ENCODE results near the gene PIGU. TPM values are rescaled to one million over a fixed set of nuclear protein-coding genes. Genes with fewer than 3 reads are reported as not detected.

Gene PIGU
- total and polyA plus RNA-seq, 2 of the 13 experiments (the other 11 are each of a cell fraction or from before 2014, with no cell fraction given): 45.5 to 231 TPM

DNA sequence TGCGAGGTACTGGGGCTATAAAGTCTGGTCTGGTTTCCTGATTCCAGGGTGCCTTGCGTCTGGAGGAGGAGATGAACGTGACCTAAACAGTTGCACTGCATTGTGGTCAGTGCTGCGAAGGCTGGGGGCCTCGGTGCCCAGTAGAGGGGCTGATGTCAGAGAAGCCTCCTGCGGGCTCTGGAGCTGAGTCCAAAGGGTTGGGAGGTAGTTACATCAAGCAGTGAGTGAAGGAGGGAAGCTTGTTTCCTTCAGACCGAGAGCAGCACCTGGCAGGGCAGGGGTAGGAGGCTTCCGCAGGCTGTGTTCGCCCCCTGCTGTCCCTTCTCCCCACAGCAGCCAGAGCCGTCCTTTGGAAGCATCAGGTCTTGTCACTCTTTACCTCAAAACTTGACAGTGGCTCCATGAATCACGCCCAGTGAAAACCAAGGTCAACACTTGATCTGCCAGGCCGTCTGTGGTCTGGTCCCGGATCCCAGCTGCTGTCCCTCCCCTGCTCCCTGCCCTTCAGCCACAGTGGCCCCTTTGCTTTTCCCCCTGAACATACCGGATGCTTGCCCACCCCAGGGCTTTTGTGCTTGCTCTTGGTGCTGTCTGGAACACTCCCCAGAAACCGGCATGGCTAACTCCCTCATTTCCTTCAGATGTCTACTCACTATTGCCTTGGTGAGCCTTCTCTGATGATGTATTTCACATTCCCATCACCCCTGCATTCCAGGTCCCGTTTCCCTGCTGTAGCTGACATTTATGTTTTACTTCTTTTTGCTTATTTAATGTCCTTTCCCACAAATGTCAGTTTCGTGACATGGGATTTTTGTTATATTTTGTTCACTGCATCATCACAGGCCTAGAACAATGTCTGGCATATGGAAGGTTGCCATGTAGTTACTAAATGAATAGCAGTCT lies 153.7 kb downstream of the PIGU start (continued):
- TF ChIP-seq CREM (IDR thresholded peaks at IDR 0.05): no peak
- no peak for TF ChIP-seq CREM (CRISPR knock-in tag; IDR thresholded peaks at IDR 0.05)
- no peak for TF ChIP-seq ZNF138 (CRISPR knock-in tag; IDR thresholded peaks at IDR 0.05; ENCODE audit: low read depth)
- TF ChIP-seq POLR2AphosphoS5 (IDR thresholded peaks at IDR 0.05; ENCODE audit: low read depth, low read length): 0 out of 2 replicates have a peak, but pooled peaks have one; percentile 21
- no peak for TF ChIP-seq SMARCE1 (IDR thresholded peaks at IDR 0.05; ENCODE audit: borderline replicate concordance)
- TF ChIP-seq REL (CRISPR knock-in tag; conservative IDR thresholded peaks at IDR 0.05): no peak
- TF ChIP-seq, protein P1, sequence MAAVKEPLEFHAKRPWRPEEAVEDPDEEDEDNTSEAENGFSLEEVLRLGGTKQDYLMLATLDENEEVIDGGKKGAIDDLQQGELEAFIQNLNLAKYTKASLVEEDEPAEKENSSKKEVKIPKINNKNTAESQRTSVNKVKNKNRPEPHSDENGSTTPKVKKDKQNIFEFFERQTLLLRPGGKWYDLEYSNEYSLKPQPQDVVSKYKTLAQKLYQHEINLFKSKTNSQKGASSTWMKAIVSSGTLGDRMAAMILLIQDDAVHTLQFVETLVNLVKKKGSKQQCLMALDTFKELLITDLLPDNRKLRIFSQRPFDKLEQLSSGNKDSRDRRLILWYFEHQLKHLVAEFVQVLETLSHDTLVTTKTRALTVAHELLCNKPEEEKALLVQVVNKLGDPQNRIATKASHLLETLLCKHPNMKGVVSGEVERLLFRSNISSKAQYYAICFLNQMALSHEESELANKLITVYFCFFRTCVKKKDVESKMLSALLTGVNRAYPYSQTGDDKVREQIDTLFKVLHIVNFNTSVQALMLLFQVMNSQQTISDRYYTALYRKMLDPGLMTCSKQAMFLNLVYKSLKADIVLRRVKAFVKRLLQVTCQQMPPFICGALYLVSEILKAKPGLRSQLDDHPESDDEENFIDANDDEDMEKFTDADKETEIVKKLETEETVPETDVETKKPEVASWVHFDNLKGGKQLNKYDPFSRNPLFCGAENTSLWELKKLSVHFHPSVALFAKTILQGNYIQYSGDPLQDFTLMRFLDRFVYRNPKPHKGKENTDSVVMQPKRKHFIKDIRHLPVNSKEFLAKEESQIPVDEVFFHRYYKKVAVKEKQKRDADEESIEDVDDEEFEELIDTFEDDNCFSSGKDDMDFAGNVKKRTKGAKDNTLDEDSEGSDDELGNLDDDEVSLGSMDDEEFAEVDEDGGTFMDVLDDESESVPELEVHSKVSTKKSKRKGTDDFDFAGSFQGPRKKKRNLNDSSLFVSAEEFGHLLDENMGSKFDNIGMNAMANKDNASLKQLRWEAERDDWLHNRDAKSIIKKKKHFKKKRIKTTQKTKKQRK (IDR thresholded peaks at IDR 0.05; ENCODE audit: low read length): no peak
- TF ChIP-seq SP5 (CRISPR knock-in tag; IDR thresholded peaks at IDR 0.05; ENCODE audit: borderline replicate concordance, low read depth): no peak
- no peak for TF ChIP-seq GLI4 (CRISPR knock-in tag; IDR thresholded peaks at IDR 0.05; ENCODE audit: borderline replicate concordance)
- TF ChIP-seq, protein P2, sequence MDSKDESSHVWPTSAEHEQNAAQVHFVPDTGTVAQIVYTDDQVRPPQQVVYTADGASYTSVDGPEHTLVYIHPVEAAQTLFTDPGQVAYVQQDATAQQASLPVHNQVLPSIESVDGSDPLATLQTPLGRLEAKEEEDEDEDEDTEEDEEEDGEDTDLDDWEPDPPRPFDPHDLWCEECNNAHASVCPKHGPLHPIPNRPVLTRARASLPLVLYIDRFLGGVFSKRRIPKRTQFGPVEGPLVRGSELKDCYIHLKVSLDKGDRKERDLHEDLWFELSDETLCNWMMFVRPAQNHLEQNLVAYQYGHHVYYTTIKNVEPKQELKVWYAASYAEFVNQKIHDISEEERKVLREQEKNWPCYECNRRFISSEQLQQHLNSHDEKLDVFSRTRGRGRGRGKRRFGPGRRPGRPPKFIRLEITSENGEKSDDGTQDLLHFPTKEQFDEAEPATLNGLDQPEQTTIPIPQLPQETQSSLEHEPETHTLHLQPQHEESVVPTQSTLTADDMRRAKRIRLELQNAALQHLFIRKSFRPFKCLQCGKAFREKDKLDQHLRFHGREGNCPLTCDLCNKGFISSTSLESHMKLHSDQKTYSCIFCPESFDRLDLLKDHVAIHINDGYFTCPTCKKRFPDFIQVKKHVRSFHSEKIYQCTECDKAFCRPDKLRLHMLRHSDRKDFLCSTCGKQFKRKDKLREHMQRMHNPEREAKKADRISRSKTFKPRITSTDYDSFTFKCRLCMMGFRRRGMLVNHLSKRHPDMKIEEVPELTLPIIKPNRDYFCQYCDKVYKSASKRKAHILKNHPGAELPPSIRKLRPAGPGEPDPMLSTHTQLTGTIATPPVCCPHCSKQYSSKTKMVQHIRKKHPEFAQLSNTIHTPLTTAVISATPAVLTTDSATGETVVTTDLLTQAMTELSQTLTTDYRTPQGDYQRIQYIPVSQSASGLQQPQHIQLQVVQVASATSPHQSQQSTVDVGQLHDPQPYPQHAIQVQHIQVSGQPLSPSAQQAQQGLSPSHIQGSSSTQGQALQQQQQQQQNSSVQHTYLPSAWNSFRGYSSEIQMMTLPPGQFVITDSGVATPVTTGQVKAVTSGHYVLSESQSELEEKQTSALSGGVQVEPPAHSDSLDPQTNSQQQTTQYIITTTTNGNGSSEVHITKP (CRISPR knock-in tag; IDR thresholded peaks at IDR 0.05; ENCODE audit: low read depth): no peak
- TF ChIP-seq PLRG1 (conservative IDR thresholded peaks at IDR 0.05): no peak
- TF ChIP-seq ZNF709 (CRISPR knock-in tag; IDR thresholded peaks at IDR 0.05): no peak
- no peak for TF ChIP-seq SRSF1 (optimal IDR thresholded peaks at IDR 0.05; ENCODE audit: low read depth, low read length)
- TF ChIP-seq ZNF33A (CRISPR knock-in tag; IDR thresholded peaks at IDR 0.05; ENCODE audit: borderline replicate concordance): no peak
- no peak for TF ChIP-seq HDAC1 (CRISPR knock-in tag; IDR thresholded peaks at IDR 0.05)
- TF ChIP-seq ZBTB42 (CRISPR knock-in tag; IDR thresholded peaks at IDR 0.05): no peak
- TF ChIP-seq NONO (IDR thresholded peaks at IDR 0.05): no peak
- TF ChIP-seq NONO (CRISPR knock-in tag; conservative IDR thresholded peaks at IDR 0.05): no peak; the same call in 1 of the 2 replicates
- TF ChIP-seq, protein P3, sequence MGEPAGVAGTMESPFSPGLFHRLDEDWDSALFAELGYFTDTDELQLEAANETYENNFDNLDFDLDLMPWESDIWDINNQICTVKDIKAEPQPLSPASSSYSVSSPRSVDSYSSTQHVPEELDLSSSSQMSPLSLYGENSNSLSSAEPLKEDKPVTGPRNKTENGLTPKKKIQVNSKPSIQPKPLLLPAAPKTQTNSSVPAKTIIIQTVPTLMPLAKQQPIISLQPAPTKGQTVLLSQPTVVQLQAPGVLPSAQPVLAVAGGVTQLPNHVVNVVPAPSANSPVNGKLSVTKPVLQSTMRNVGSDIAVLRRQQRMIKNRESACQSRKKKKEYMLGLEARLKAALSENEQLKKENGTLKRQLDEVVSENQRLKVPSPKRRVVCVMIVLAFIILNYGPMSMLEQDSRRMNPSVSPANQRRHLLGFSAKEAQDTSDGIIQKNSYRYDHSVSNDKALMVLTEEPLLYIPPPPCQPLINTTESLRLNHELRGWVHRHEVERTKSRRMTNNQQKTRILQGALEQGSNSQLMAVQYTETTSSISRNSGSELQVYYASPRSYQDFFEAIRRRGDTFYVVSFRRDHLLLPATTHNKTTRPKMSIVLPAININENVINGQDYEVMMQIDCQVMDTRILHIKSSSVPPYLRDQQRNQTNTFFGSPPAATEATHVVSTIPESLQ (CRISPR knock-in tag; conservative IDR thresholded peaks at IDR 0.05): no peak
